Mesenchymal stem cell (in vitro differentiated cells and primary cell): ENCODE measurements around the gene SLC24A3.

Experiments
- DNase-seq: peaks from one replicate; pipeline ENCODE4 v3.0.0-alpha.2; 2013
- H2AFZ ChIP-seq: one replicate; pipeline ENCODE4 v1.6.1; 2013; ENCODE audit warnings: low read depth, mild to moderate bottlenecking, control low read depth, inconsistent platforms, low read length, moderate library complexity
- H2AK5ac ChIP-seq: 2 replicates; pipeline ENCODE4 v1.6.1; 2013; ENCODE audit warnings: low read length, moderate library complexity, mild to moderate bottlenecking, inconsistent platforms; ENCODE audit not compliant: severe bottlenecking
- H2BK120ac ChIP-seq: one replicate; pipeline ENCODE4 v1.6.1; 2013; ENCODE audit warnings: low read depth, mild to moderate bottlenecking, inconsistent platforms, low read length, moderate library complexity
- H2BK12ac ChIP-seq, 2 experiments: one replicate each; pipeline ENCODE4 v1.6.1; 2013; ENCODE audit warnings: inconsistent platforms in 2 of 2, low read length in 2 of 2, mild to moderate bottlenecking in 2 of 2, moderate library complexity in 2 of 2, control low read depth in 1 of 2
- H2BK15ac ChIP-seq: one replicate; pipeline ENCODE4 v1.6.1; 2013; ENCODE audit warnings: mild to moderate bottlenecking, low read depth, inconsistent platforms; ENCODE audit not compliant: poor library complexity, severe bottlenecking
- H2BK5ac ChIP-seq: 2 replicates; pipeline ENCODE4 v1.6.1; 2013; ENCODE audit warnings: low read depth, mild to moderate bottlenecking, low read length, control low read depth, inconsistent platforms; ENCODE audit not compliant: poor library complexity, severe bottlenecking
- H3K14ac ChIP-seq, 2 experiments: one replicate each; pipeline ENCODE4 v1.6.1; 2013; ENCODE audit warnings: inconsistent platforms in 2 of 2, low read length in 2 of 2, control low read depth in 1 of 2, mild to moderate bottlenecking in 1 of 2, moderate library complexity in 1 of 2
- H3K18ac ChIP-seq, 2 experiments: one replicate each; pipeline ENCODE4 v1.6.1; 2013; ENCODE audit warnings: inconsistent platforms in 2 of 2, low read length in 2 of 2, control low read depth in 1 of 2, low read depth in 1 of 2, mild to moderate bottlenecking in 1 of 2
- H3K23ac ChIP-seq, 2 experiments: one replicate each; pipeline ENCODE4 v1.6.1; 2013; ENCODE audit warnings: inconsistent platforms in 2 of 2, low read length in 2 of 2, mild to moderate bottlenecking in 2 of 2, moderate library complexity in 2 of 2, control low read depth in 1 of 2
- H3K27ac ChIP-seq: 2 replicates; pipeline ENCODE4 v1.5.1; 2013; ENCODE audit warnings: mild to moderate bottlenecking, moderate library complexity, low read length, control low read depth, inconsistent platforms; ENCODE audit not compliant: poor library complexity, severe bottlenecking
- H3K27me3 ChIP-seq, 2 experiments: 2 replicates each; pipeline versions ENCODE4 v1.6.1 to v1.7.0; 2013; ENCODE audit warnings: low read length in 2 of 2, mild to moderate bottlenecking in 2 of 2, moderate library complexity in 2 of 2, control low read depth in 1 of 2, inconsistent platforms in 1 of 2; ENCODE audit not compliant: control insufficient read depth in 1 of 2, insufficient read depth in 1 of 2
- H3K36me3 ChIP-seq, 2 experiments: 2 replicates each; pipeline versions ENCODE4 v1.6.1 to v1.7.0; 2013; ENCODE audit warnings: low read length in 2 of 2, control low read depth in 1 of 2, inconsistent platforms in 1 of 2, low read depth in 1 of 2, mild to moderate bottlenecking in 1 of 2; ENCODE audit not compliant: insufficient read depth in 2 of 2, control insufficient read depth in 1 of 2
- H3K4ac ChIP-seq, 2 experiments: one replicate each; pipeline ENCODE4 v1.6.1; 2013; ENCODE audit warnings: inconsistent platforms in 2 of 2, low read length in 2 of 2, mild to moderate bottlenecking in 2 of 2, moderate library complexity in 2 of 2, control low read depth in 1 of 2, low read depth in 1 of 2
- H3K4me1 ChIP-seq: 2 replicates; pipeline ENCODE4 v1.6.1; 2013; ENCODE audit warnings: low read depth, low read length, control low read depth; ENCODE audit not compliant: control insufficient read depth, insufficient read depth
- H3K4me2 ChIP-seq: 2 replicates; pipeline ENCODE4 v1.6.1; 2013; ENCODE audit warnings: low read length, mild to moderate bottlenecking, inconsistent platforms; ENCODE audit not compliant: poor library complexity, severe bottlenecking
- H3K4me3 ChIP-seq, 2 experiments: 2 replicates each; pipeline versions ENCODE4 v1.5.1 to v1.7.0; 2013; ENCODE audit warnings: low read length in 2 of 2, mild to moderate bottlenecking in 2 of 2, control low read depth in 1 of 2, low read depth in 1 of 2; ENCODE audit not compliant: insufficient read depth in 1 of 2
- H3K79me1 ChIP-seq: replicated peaks from 2 replicates; pipeline ENCODE4 v1.6.1; 2013; ENCODE audit warnings: mild to moderate bottlenecking, control low read depth, low read length, inconsistent platforms; ENCODE audit not compliant: poor library complexity, severe bottlenecking
- H3K9ac ChIP-seq: 2 replicates; pipeline ENCODE4 v1.7.0; 2013; ENCODE audit warnings: mild to moderate bottlenecking, low read length, moderate library complexity
- H3K9me3 ChIP-seq: 2 replicates; pipeline ENCODE4 v1.7.0; 2013; ENCODE audit warnings: mild to moderate bottlenecking, low read length; ENCODE audit not compliant: control insufficient read depth
- H4K8ac ChIP-seq: one replicate; pipeline ENCODE4 v1.6.1; 2013; ENCODE audit warnings: inconsistent platforms, mild to moderate bottlenecking, low read length, moderate library complexity
- H4K91ac ChIP-seq: one replicate; pipeline ENCODE4 v1.6.1; 2013; ENCODE audit warnings: mild to moderate bottlenecking, low read length, inconsistent platforms
- WGBS: methylation state at CpG from one replicate; pipeline ENCODE4 v1.1.7; 2013; ENCODE audit warnings: mixed read lengths; 5-methylcytosine and 5-hydroxymethylcytosine counted together

The SLC24A3 gene

GRCh38 chr20:19397666-19398065 is 185.2 kb downstream of the SLC24A3 start:
- Histone ChIP-seq H3K4me2 (no peak overlapping the region), H3K23ac (no peak overlapping the region), H2BK15ac (no peak overlapping the region), H3K79me1 (no peaks in the 10 kb centered on the region), H3K18ac (no peak overlapping the region), H3K4me3 (no peak overlapping the region), H2AFZ (no peak overlapping the region), H3K14ac (no peak overlapping the region), H2BK5ac (no peak overlapping the region), H3K9me3 (peaks cover 15% of the 10 kb centered on the region), H3K27ac (no peak overlapping the region), H3K36me3 (no peaks in the 10 kb centered on the region), H2BK12ac (no peak overlapping the region), H3K9ac (no peak overlapping the region), H2BK120ac (no peak overlapping the region), H2AK5ac (no peak overlapping the region), H3K4me1 (no peaks in the 10 kb centered on the region), H4K91ac (no peak overlapping the region), H4K8ac (no peak overlapping the region), H3K4ac (no peak overlapping the region), H3K27me3 (no peaks in the 10 kb centered on the region)
- no CpG with 5 or more reads among the region's 1 CpG for WGBS
- no peak for DNase-seq

GRCh38 chr20:19401096-19401495 is 188.7 kb downstream of the SLC24A3 start:
- 67% methylated on average over 4 of the region's 4 CpGs for WGBS
- Histone ChIP-seq H2AK5ac (no peak overlapping the region), H3K79me1 (no peaks in the 10 kb centered on the region), H3K36me3 (no peaks in the 10 kb centered on the region), H3K4me2 (no peak overlapping the region), H3K4me1 (no peaks in the 10 kb centered on the region), H3K9me3 (peaks cover 15% of the 10 kb centered on the region), H4K91ac (no peak overlapping the region), H2BK15ac (no peak overlapping the region), H3K9ac (no peak overlapping the region), H3K4ac (no peak overlapping the region), H3K27ac (no peak overlapping the region), H4K8ac (no peak overlapping the region), H3K14ac (no peak overlapping the region), H2BK120ac (no peak overlapping the region), H3K27me3 (no peaks in the 10 kb centered on the region), H2BK12ac (no peak overlapping the region), H3K18ac (no peak overlapping the region), H3K4me3 (no peak overlapping the region), H3K23ac (no peak overlapping the region), H2BK5ac (no peak overlapping the region), H2AFZ (no peak overlapping the region)
- no peak for DNase-seq

GRCh38 chr20:19403549-19403948 is 191.1 kb downstream of the SLC24A3 start:
- no peak overlapping the region for H2BK5ac ChIP-seq
- no peaks in the 10 kb centered on the region for H3K4me1 ChIP-seq
- H2BK120ac ChIP-seq, result no peak overlapping the region
- H3K14ac ChIP-seq, result no peak overlapping the region
- H2BK12ac ChIP-seq, result no peak overlapping the region
- H3K4ac ChIP-seq, result no peak overlapping the region
- no peak overlapping the region for H3K4me3 ChIP-seq
- H4K91ac ChIP-seq, result no peak overlapping the region
- H3K23ac ChIP-seq, result no peak overlapping the region
- no peak for DNase-seq
- no peaks in the 10 kb centered on the region for H3K27me3 ChIP-seq
- H4K8ac ChIP-seq, result no peak overlapping the region
- no peaks in the 10 kb centered on the region for H3K36me3 ChIP-seq
- H3K4me2 ChIP-seq, result no peak overlapping the region
- peaks cover 8% of the 10 kb centered on the region for H3K9me3 ChIP-seq
- H2AK5ac ChIP-seq, result no peak overlapping the region
- 78% methylated on average over 4 of the region's 4 CpGs for WGBS
- no peak overlapping the region for H2BK15ac ChIP-seq
- H3K27ac ChIP-seq, result no peak overlapping the region
- H3K79me1 ChIP-seq, result no peaks in the 10 kb centered on the region
- no peak overlapping the region for H2AFZ ChIP-seq
- H3K9ac ChIP-seq, result no peak overlapping the region
- H3K18ac ChIP-seq, result no peak overlapping the region

- H4K8ac ChIP-seq, result no peak overlapping the region
- H3K27me3 ChIP-seq, result no peaks in the 10 kb centered on the region
- H2BK15ac ChIP-seq, result no peak overlapping the region
- no peak overlapping the region for H2AFZ ChIP-seq
- no peak overlapping the region for H3K18ac ChIP-seq
- no peak overlapping the region for H3K9ac ChIP-seq
- no peaks in the 10 kb centered on the region for H3K4me1 ChIP-seq
- H3K23ac ChIP-seq, result no peak overlapping the region
- 42% methylated on average over 3 of the region's 3 CpGs for WGBS
- H2BK5ac ChIP-seq, result no peak overlapping the region
- no peak overlapping the region for H4K91ac ChIP-seq
- no peak overlapping the region for H3K4me3 ChIP-seq
- H3K36me3 ChIP-seq, result no peaks in the 10 kb centered on the region
- no peak overlapping the region for H2AK5ac ChIP-seq
- H3K79me1 ChIP-seq, result no peaks in the 10 kb centered on the region
- no peaks in the 10 kb centered on the region for H3K9me3 ChIP-seq
- no peak overlapping the region for H3K4ac ChIP-seq
- no peak overlapping the region for H2BK12ac ChIP-seq
- no peak for DNase-seq
- no peak overlapping the region for H3K14ac ChIP-seq
- H2BK120ac ChIP-seq, result no peak overlapping the region
- H3K27ac ChIP-seq, result no peak overlapping the region
- H3K4me2 ChIP-seq, result no peak overlapping the region
Observed at GRCh38 chr20:19404826-19405225, 192.4 kb downstream of the SLC24A3 start.
